BJ (cell line): ENCODE measurements around the gene MXRA8. TPM values are rescaled to one million over a fixed set of nuclear protein-coding genes. Genes with fewer than 3 reads are reported as not detected.

ENCODE experiments used
- CTCF ChIA-PET: fragments of 350-600 bp; formaldehyde crosslinking; extraction: SDS; loops from one replicate; lab custom pipeline; 2021; ENCODE audit warnings: antibody characterized with exemption, inconsistent platforms; lab: Yijun Ruan, JAX
- POLR2A ChIA-PET: fragments of 300-600 bp; sonication (Branson Sonifier 250); formaldehyde crosslinking; extraction: SDS; loops from one replicate; lab custom pipeline; 2021; ENCODE audit warnings: antibody characterized with exemption; lab: Charles Lee
- DNase-seq: peaks from one replicate; pipeline ENCODE4 v3.0.0-alpha.2; 2011; ENCODE audit warnings: low read depth
- H3K27me3 ChIP-seq: 2 replicates; pipeline ENCODE4 v1.6.0; 2011; ENCODE audit warnings: low read length; ENCODE audit not compliant: control insufficient read depth, insufficient read depth
- H3K36me3 ChIP-seq: 2 replicates; pipeline ENCODE4 v1.5.1; 2011; ENCODE audit warnings: low read length; ENCODE audit not compliant: control insufficient read depth, insufficient read depth
- H3K4me3 ChIP-seq: 2 replicates; pipeline ENCODE4 v1.5.1; 2011; ENCODE audit warnings: low read depth, mild to moderate bottlenecking, control low read depth, low read length
- polyA plus RNA-seq: library from polyadenylated mRNA; depleted of rRNA; stranded (reverse); fragments of >200 nt; gene quantifications from 2 replicates; pipeline ENCODE4 v1.2.3, GENCODE V29; 2011
- TF ChIP-seq, protein P1 (sequence below): IDR thresholded peaks from 2 replicates; pipeline ENCODE4 v1.5.1; 2011; ENCODE audit warnings: low read depth, mild to moderate bottlenecking, control low read depth, inconsistent platforms, low read length, moderate library complexity; ENCODE audit not compliant: insufficient read depth

MXRA8 gene
- polyA plus RNA-seq, 1 experiment = 702 TPM

DNA sequence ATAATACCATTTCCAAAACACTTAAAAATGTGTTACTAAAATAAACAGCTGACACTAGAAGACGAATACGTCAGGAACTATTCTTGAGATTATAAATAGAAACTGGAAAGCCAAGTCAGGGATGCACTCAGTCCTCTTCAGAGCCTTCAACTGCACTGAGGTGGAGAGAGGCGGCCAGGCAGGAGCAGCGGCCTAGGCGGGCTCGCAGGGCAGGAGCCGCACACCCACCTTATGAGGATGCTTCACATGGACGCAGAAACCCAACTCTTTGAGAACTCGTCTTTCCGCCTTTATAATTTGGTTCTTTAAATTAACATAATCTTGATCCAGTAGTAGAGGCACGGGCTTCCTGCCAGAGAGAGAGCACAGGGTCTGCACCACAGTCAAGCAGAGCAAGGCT, 36.8 kb upstream of the MXRA8 start:
- POLR2A ChIA-PET = no interaction called here
- no peak overlapping the region for H3K4me3 ChIP-seq
- H3K36me3 ChIP-seq = peaks cover 31% of the 10 kb centered on the region
- H3K27me3 ChIP-seq = no peaks in the 10 kb centered on the region
- no peak for DNase-seq
- TF ChIP-seq, protein P1, sequence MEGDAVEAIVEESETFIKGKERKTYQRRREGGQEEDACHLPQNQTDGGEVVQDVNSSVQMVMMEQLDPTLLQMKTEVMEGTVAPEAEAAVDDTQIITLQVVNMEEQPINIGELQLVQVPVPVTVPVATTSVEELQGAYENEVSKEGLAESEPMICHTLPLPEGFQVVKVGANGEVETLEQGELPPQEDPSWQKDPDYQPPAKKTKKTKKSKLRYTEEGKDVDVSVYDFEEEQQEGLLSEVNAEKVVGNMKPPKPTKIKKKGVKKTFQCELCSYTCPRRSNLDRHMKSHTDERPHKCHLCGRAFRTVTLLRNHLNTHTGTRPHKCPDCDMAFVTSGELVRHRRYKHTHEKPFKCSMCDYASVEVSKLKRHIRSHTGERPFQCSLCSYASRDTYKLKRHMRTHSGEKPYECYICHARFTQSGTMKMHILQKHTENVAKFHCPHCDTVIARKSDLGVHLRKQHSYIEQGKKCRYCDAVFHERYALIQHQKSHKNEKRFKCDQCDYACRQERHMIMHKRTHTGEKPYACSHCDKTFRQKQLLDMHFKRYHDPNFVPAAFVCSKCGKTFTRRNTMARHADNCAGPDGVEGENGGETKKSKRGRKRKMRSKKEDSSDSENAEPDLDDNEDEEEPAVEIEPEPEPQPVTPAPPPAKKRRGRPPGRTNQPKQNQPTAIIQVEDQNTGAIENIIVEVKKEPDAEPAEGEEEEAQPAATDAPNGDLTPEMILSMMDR = no peak
- CTCF ChIA-PET = interaction anchor here (0.7 kb wide), 1 partner anchor 8 kb away, joined by 4 read pairs; no protein-coding TSS in a partner anchor

DNA sequence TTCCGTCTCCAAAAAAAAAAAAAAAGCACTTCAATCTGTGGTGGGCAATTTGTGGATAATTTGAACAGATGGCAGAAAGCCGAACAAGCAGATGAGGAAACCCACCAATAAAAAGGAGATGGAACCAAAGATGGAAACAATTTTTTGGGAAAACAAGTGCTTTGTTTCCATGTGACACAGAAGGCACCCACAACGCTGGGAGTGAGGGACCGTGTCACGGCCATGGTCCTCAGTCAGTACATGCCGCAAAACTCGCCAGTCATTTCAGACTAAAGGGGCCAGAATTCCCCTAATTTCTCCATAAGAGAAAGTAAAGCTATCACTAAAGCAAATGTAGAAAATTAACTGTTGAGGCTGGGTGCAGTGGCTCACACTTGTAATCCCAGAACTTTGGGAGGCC, 35.8 kb upstream of the MXRA8 start:
- Histone ChIP-seq H3K27me3 (no peaks in the 10 kb centered on the region), H3K4me3 (no peak overlapping the region), H3K36me3 (peaks cover 39% of the 10 kb centered on the region)
- ChIA-PET CTCF (interaction anchor here (1.2 kb wide), 1 partner anchor 12 kb away, joined by 3 read pairs; no protein-coding TSS in a partner anchor), POLR2A (no interaction called here)
- DNase-seq = no peak
- TF ChIP-seq, protein P1 = no peak

GRCh38 chr1:1393428-1393827, 35.1 kb upstream of the MXRA8 start:
- ChIA-PET POLR2A (no interaction called here), CTCF (interaction anchor here (1.2 kb wide), 1 partner anchor 12 kb away, joined by 3 read pairs; no protein-coding TSS in a partner anchor)
- DNase-seq = no peak
- Histone ChIP-seq H3K4me3 (no peak overlapping the region), H3K36me3 (peaks cover 39% of the 10 kb centered on the region), H3K27me3 (no peaks in the 10 kb centered on the region)
- TF ChIP-seq, protein P1 = no peak

DNA sequence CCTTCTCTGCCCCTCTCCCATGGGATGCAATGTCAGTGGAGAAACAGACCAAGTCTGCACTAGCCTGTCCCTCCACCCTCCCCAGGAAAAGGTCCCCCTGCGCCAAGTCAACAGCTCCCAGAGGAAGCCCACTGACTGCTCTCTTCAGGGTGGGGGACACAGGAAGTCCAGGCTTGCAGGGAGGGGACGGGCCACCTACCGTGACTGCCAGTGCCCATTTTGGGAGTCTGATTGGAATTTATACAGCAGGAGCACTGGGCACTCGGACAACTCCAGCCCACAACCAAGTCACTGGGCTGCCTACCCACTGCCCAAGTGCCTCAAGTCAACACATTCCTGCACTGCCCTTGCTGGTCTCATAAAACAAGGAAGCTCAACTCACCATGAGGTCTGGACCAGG, 34.7 kb upstream of the MXRA8 start:
- ChIA-PET CTCF (no interaction called here), POLR2A (no interaction called here)
- TF ChIP-seq, protein P1 = no peak
- no peaks in the 10 kb centered on the region for H3K27me3 ChIP-seq
- H3K4me3 ChIP-seq = no peak overlapping the region
- peaks cover 41% of the 10 kb centered on the region for H3K36me3 ChIP-seq
- no peak for DNase-seq

- H3K27me3 ChIP-seq = no peaks in the 10 kb centered on the region
- DNase-seq = no peak
- peaks cover 46% of the 10 kb centered on the region for H3K36me3 ChIP-seq
- no peak overlapping the region for H3K4me3 ChIP-seq
- TF ChIP-seq, protein P1 = no peak
- CTCF ChIA-PET = interaction anchor here (1.0 to 1.4 kb wide), 4 partner anchors 9 to 49 kb away, joined by 3 to 5 read pairs (median 4); partner anchors contain the start of gene AURKAIP1
- POLR2A ChIA-PET = no interaction called here
Observed at GRCh38 chr1:1391225-1391624, 32.9 kb upstream of the MXRA8 start.
